GM21526 (cell line): ENCODE results near the gene OGDHL.
A peak's percentile ranks its signal among the peaks of the same experiment; 100 is the strongest.
"Not testable (repeated sequence)": the region's sequence is repeated elsewhere in the genome, so short reads cannot be mapped to it uniquely, and the experiment has no call there.

Experiments
- ATAC-seq: cut with Tn5 transposase; IDR thresholded peaks from one replicate; pipeline ENCODE4 v1.9.1; 2021; ENCODE audit warnings: moderate library complexity; ENCODE audit not compliant: unreplicated experiment, low FRiP score

OGDHL gene

GRCh38 chr10:49761789-49762565, at the start of gene OGDHL:
TSS of gene OGDHL (minus strand) at chr10:49762323. CDS start at chr10:49758592, 3,731 bp downstream.
- peak; percentile 85 for ATAC-seq

GRCh38 chr10:49803988-49804387, 41.9 kb upstream of the OGDHL start:
- no peak for ATAC-seq

GRCh38 chr10:49798275-49798674, 36.2 kb upstream of the OGDHL start:
- no peak for ATAC-seq

GRCh38 chr10:49791100-49791499, 29.0 kb upstream of the OGDHL start:
- no peak for ATAC-seq

GRCh38 chr10:49784681-49785080, 22.6 kb upstream of the OGDHL start:
- ATAC-seq, result no peak

GRCh38 chr10:49783645-49784044, 21.5 kb upstream of the OGDHL start:
- no peak for ATAC-seq

- no peak for ATAC-seq
Measured at GRCh38 chr10:49781247-49781646, 19.1 kb upstream of the OGDHL start.

- ATAC-seq, result no peak
Measured at GRCh38 chr10:49778197-49778596, 16.1 kb upstream of the OGDHL start.

GRCh38 chr10:49776851-49777250, 14.7 kb upstream of the OGDHL start:
- ATAC-seq, result no peak

- ATAC-seq, result no peak
Measured at GRCh38 chr10:49775014-49775413, 12.9 kb upstream of the OGDHL start.

GRCh38 chr10:49772944-49773343, 10.8 kb upstream of the OGDHL start:
- ATAC-seq, result not testable (repeated sequence)

- not testable (repeated sequence) for ATAC-seq
Measured at GRCh38 chr10:49771046-49771445, 8.9 kb upstream of the OGDHL start.

- no peak for ATAC-seq
Measured at GRCh38 chr10:49769692-49770091, 7.6 kb upstream of the OGDHL start.

GRCh38 chr10:49768731-49769130, 6.6 kb upstream of the OGDHL start:
- ATAC-seq, result no peak

GRCh38 chr10:49768329-49768728, 6.2 kb upstream of the OGDHL start:
- no peak for ATAC-seq

GRCh38 chr10:49767752-49768151, 5.6 kb upstream of the OGDHL start:
- no peak for ATAC-seq

GRCh38 chr10:49766484-49766883, 4.4 kb upstream of the OGDHL start:
- no peak for ATAC-seq

GRCh38 chr10:49762566-49762877, 399 bp upstream of the OGDHL start:
- ATAC-seq, result no peak

GRCh38 chr10:49761201-49761788, 828 bp downstream of the OGDHL start:
- no peak for ATAC-seq

GRCh38 chr10:49760789-49761188, 1.3 kb downstream of the OGDHL start:
- no peak for ATAC-seq

GRCh38 chr10:49759787-49760551, 2.2 kb downstream of the OGDHL start:
- no peak for ATAC-seq
